Loucy (cell line): ENCODE results near the gene SPECC1.

Source experiments
- H2AFZ ChIP-seq: fragments of 200-600 bp; sonication (generic); 2 replicates; pipeline ENCODE4 v1.6.0; 2016; ENCODE audit warnings: antibody characterized with exemption, mild to moderate bottlenecking, low read length, moderate library complexity
- H3F3A ChIP-seq: fragments of 200-600 bp; 2 replicates; pipeline ENCODE4 v1.6.0; 2016; ENCODE audit warnings: antibody characterized with exemption, low read depth, mild to moderate bottlenecking
- H3K27me3 ChIP-seq: fragments of 200-600 bp; sonication (generic); 2 replicates; pipeline ENCODE4 v1.6.1; 2014; ENCODE audit warnings: low read length, mild to moderate bottlenecking; ENCODE audit not compliant: insufficient read depth, poor library complexity, severe bottlenecking
- H3K36me3 ChIP-seq: fragments of 200-600 bp; sonication (generic); 2 replicates; pipeline ENCODE4 v1.6.1; 2016; ENCODE audit warnings: low read length; ENCODE audit not compliant: insufficient read depth
- H3K4me1 ChIP-seq: fragments of 200-600 bp; sonication (generic); 2 replicates; pipeline ENCODE4 v1.5.1; 2014; ENCODE audit warnings: low read length, mild to moderate bottlenecking; ENCODE audit not compliant: insufficient read depth, poor library complexity, severe bottlenecking
- H3K4me2 ChIP-seq: fragments of 200-600 bp; sonication (generic); 2 replicates; pipeline ENCODE4 v1.6.0; 2014; ENCODE audit warnings: antibody characterized with exemption, low read length, low read depth, mild to moderate bottlenecking; ENCODE audit not compliant: poor library complexity, severe bottlenecking
- H3K4me3 ChIP-seq: fragments of 200-600 bp; sonication (generic); 2 replicates; pipeline ENCODE4 v1.5.1; 2014; ENCODE audit warnings: low read length, mild to moderate bottlenecking, mixed read lengths; ENCODE audit not compliant: poor library complexity, severe bottlenecking
- H3K79me2 ChIP-seq: fragments of 200-600 bp; sonication (generic); 2 replicates; pipeline ENCODE4 v1.6.1; 2014; ENCODE audit warnings: low read length; ENCODE audit not compliant: insufficient read depth
- H3K9ac ChIP-seq: fragments of 200-600 bp; sonication (generic); 2 replicates; pipeline ENCODE4 v1.6.0; 2014; ENCODE audit warnings: mild to moderate bottlenecking, low read depth, low read length, moderate library complexity; ENCODE audit not compliant: poor library complexity, severe bottlenecking
- H3K9me2 ChIP-seq: fragments of 200-600 bp; sonication (generic); replicated peaks from 2 replicates; pipeline ENCODE4 v1.6.1; 2016; ENCODE audit warnings: low read depth, low read length, mixed read lengths
- H3K9me3 ChIP-seq: fragments of 200-600 bp; sonication (generic); 2 replicates; pipeline ENCODE4 v1.6.1; 2014; ENCODE audit warnings: mild to moderate bottlenecking, antibody characterized with exemption, low read length, low read depth; ENCODE audit not compliant: insufficient read depth
- H4K20me1 ChIP-seq: fragments of 200-600 bp; sonication (generic); 2 replicates; pipeline ENCODE4 v1.6.0; 2014; ENCODE audit warnings: antibody characterized with exemption, low read length, mild to moderate bottlenecking; ENCODE audit not compliant: insufficient read depth, poor library complexity, severe bottlenecking
- CTCF ChIP-seq: fragments of 200-600 bp; sonication (generic); conservative IDR thresholded peaks from 2 replicates; pipeline ENCODE4 v1.5.1; 2014; ENCODE audit warnings: mild to moderate bottlenecking, antibody characterized with exemption, low read length
- EZH2phosphoT487 ChIP-seq: fragments of 200-600 bp; IDR thresholded peaks from 2 replicates; pipeline ENCODE4 v1.6.1; 2018; ENCODE audit warnings: antibody characterized with exemption, mild to moderate bottlenecking, moderate library complexity, borderline replicate concordance

SPECC1 gene

GRCh38 chr17:20184181-20184580 is 175.0 kb downstream of the SPECC1 start:
- TF ChIP-seq EZH2phosphoT487 = no peak
- H3K4me1 ChIP-seq = peaks cover 14% of the 10 kb centered on the region
- H3K9me3 ChIP-seq = no peaks in the 10 kb centered on the region

GRCh38 chr17:20184977-20185619 is 175.9 kb downstream of the SPECC1 start:
- no peaks in the 10 kb centered on the region for H3K27me3 ChIP-seq
- peaks cover 14% of the 10 kb centered on the region for H3K4me1 ChIP-seq
- TF ChIP-seq EZH2phosphoT487 (no peak), CTCF (no peak)
- no peak overlapping the region for H3K9ac ChIP-seq
- H4K20me1 ChIP-seq = no peaks in the 10 kb centered on the region
- H3K36me3 ChIP-seq = no peaks in the 10 kb centered on the region
- H3K79me2 ChIP-seq = no peaks in the 10 kb centered on the region
- H3K9me3 ChIP-seq = no peaks in the 10 kb centered on the region
- H3K4me3 ChIP-seq = no peak overlapping the region
- H3K9me2 ChIP-seq = no peaks in the 10 kb centered on the region
- no peaks in the 10 kb centered on the region for H3F3A ChIP-seq
- H2AFZ ChIP-seq = no peak overlapping the region
- no peak overlapping the region for H3K4me2 ChIP-seq

More at GRCh38 chr17:20184181-20184580, 175.0 kb downstream of the SPECC1 start:
- H2AFZ ChIP-seq = no peak overlapping the region
- no peaks in the 10 kb centered on the region for H3K36me3 ChIP-seq
- no peaks in the 10 kb centered on the region for H3K79me2 ChIP-seq
- H3K27me3 ChIP-seq = no peaks in the 10 kb centered on the region
- H3F3A ChIP-seq = no peaks in the 10 kb centered on the region
- H3K4me3 ChIP-seq = no peak overlapping the region
- H4K20me1 ChIP-seq = no peaks in the 10 kb centered on the region
- H3K9me2 ChIP-seq = no peaks in the 10 kb centered on the region
- no peak overlapping the region for H3K9ac ChIP-seq
- H3K4me2 ChIP-seq = no peak overlapping the region

- no peak overlapping the region for H3K4me3 ChIP-seq
- no peaks in the 10 kb centered on the region for H4K20me1 ChIP-seq
- TF ChIP-seq CTCF (no peak), EZH2phosphoT487 (no peak)
- peaks cover 14% of the 10 kb centered on the region for H3K4me1 ChIP-seq
- H3K9ac ChIP-seq = no peak overlapping the region
- H3K9me3 ChIP-seq = no peaks in the 10 kb centered on the region
- no peaks in the 10 kb centered on the region for H3K36me3 ChIP-seq
- H3K79me2 ChIP-seq = no peaks in the 10 kb centered on the region
- H3F3A ChIP-seq = no peaks in the 10 kb centered on the region
- no peak overlapping the region for H3K4me2 ChIP-seq
- no peak overlapping the region for H2AFZ ChIP-seq
- no peaks in the 10 kb centered on the region for H3K9me2 ChIP-seq
- no peaks in the 10 kb centered on the region for H3K27me3 ChIP-seq
Measured at GRCh38 chr17:20187049-20187448, 177.9 kb downstream of the SPECC1 start.

- H3K9ac ChIP-seq = no peak overlapping the region
- no peaks in the 10 kb centered on the region for H3K36me3 ChIP-seq
- peaks cover 14% of the 10 kb centered on the region for H3K4me1 ChIP-seq
- H2AFZ ChIP-seq = no peak overlapping the region
- H3K9me3 ChIP-seq = no peaks in the 10 kb centered on the region
- H3F3A ChIP-seq = no peaks in the 10 kb centered on the region
- H4K20me1 ChIP-seq = no peaks in the 10 kb centered on the region
- no peaks in the 10 kb centered on the region for H3K27me3 ChIP-seq
- TF ChIP-seq EZH2phosphoT487 = no peak
- no peak for TF ChIP-seq CTCF
- H3K79me2 ChIP-seq = no peaks in the 10 kb centered on the region
- H3K9me2 ChIP-seq = no peaks in the 10 kb centered on the region
- no peak overlapping the region for H3K4me2 ChIP-seq
- H3K4me3 ChIP-seq = no peak overlapping the region
Measured at GRCh38 chr17:20189302-20189701, 180.1 kb downstream of the SPECC1 start.
